ENCODE measurements around the gene SYNDIG1L. TPM values are rescaled to one million over a fixed set of nuclear protein-coding genes. Genes with fewer than 3 reads are reported as not detected.

SYNDIG1L gene
- total and polyA plus RNA-seq, 2 of the 13 experiments (the other 11 are each of a cell fraction or from before 2014, with no cell fraction given) = 0.04 TPM; not detected in 1

DNA sequence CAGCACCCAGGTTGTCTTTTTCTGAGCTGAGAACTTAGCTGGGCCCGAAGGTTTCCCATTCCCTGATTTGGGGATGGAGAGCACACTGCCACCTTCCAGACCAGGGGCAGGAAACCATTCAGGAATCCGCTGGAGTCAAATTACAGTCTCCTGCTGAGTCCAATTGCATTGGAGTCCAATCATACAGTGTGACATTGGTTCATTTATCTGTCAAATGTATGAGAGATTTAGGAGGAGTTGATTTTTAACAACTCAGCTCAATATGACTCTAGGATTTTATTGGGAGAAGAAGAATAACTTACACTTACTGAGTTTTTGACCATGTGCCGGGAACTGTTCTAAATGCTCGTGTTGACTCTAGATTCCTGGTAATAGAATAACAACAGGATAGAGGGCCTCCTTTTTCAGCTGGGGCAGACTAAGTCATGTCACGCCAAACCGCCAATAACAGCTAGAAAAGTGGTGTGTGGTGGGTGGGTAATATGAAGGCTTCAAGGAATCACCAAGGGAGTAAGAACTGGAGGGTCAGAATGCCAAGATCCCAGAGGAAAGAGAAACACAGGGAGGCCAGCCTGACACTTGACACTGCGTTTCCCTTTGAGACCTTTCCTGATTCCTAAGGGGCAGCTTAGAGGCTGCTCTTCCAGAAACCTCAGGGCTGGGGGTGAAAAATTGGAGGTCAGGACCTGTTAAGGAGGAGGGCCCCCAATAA, 11.5 kb downstream of the SYNDIG1L start:
- no peaks in the 10 kb centered on the region for H3K9me3 ChIP-seq (ENCODE audit: low read length)
- no peak for TF ChIP-seq ZNF883 (CRISPR knock-in tag; IDR thresholded peaks at IDR 0.05; ENCODE audit: not compliant biosample characterization)
- no peak for TF ChIP-seq ZNF510 (CRISPR knock-in tag; IDR thresholded peaks at IDR 0.05; ENCODE audit: low read depth)
- TF ChIP-seq KAT2B (IDR thresholded peaks at IDR 0.05; ENCODE audit: borderline replicate concordance, low read depth, low read length) = no peak
- TF ChIP-seq, protein P1, sequence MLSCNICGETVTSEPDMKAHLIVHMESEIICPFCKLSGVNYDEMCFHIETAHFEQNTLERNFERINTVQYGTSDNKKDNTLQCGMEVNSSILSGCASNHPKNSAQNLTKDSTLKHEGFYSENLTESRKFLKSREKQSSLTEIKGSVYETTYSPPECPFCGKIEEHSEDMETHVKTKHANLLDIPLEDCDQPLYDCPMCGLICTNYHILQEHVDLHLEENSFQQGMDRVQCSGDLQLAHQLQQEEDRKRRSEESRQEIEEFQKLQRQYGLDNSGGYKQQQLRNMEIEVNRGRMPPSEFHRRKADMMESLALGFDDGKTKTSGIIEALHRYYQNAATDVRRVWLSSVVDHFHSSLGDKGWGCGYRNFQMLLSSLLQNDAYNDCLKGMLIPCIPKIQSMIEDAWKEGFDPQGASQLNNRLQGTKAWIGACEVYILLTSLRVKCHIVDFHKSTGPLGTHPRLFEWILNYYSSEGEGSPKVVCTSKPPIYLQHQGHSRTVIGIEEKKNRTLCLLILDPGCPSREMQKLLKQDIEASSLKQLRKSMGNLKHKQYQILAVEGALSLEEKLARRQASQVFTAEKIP (CRISPR knock-in tag; IDR thresholded peaks at IDR 0.05; ENCODE audit: borderline replicate concordance) = no peak
- TF ChIP-seq ZBTB38 (CRISPR knock-in tag; IDR thresholded peaks at IDR 0.05) = no peak
- TF ChIP-seq POLR2AphosphoS5 (IDR thresholded peaks at IDR 0.05; ENCODE audit: low read depth, low read length) = no peak
- TF ChIP-seq ATRX (CRISPR knock-in tag; IDR thresholded peaks at IDR 0.05; ENCODE audit: borderline replicate concordance) = no peak
- TF ChIP-seq KMT2A (CRISPR knock-in tag; IDR thresholded peaks at IDR 0.05) = no peak
- TF ChIP-seq FOXJ3 (CRISPR knock-in tag; IDR thresholded peaks at IDR 0.05; ENCODE audit: borderline replicate concordance) = no peak
- no peak for TF ChIP-seq ZNF75D (CRISPR knock-in tag; IDR thresholded peaks at IDR 0.05; ENCODE audit: borderline replicate concordance)
- TF ChIP-seq ZNF598 (CRISPR knock-in tag; IDR thresholded peaks at IDR 0.05; ENCODE audit: borderline replicate concordance) = no peak
- TF ChIP-seq ZNF550 (CRISPR knock-in tag; IDR thresholded peaks at IDR 0.05; ENCODE audit: borderline replicate concordance) = no peak
- no peak for TF ChIP-seq SMARCE1 (IDR thresholded peaks at IDR 0.05; ENCODE audit: borderline replicate concordance)
- no peak for TF ChIP-seq ZNF282 (IDR thresholded peaks at IDR 0.05; ENCODE audit: partially characterized antibody)
- no peak for TF ChIP-seq ZNF614 (CRISPR knock-in tag; IDR thresholded peaks at IDR 0.05; ENCODE audit: borderline replicate concordance)
- TF ChIP-seq, protein P2, sequence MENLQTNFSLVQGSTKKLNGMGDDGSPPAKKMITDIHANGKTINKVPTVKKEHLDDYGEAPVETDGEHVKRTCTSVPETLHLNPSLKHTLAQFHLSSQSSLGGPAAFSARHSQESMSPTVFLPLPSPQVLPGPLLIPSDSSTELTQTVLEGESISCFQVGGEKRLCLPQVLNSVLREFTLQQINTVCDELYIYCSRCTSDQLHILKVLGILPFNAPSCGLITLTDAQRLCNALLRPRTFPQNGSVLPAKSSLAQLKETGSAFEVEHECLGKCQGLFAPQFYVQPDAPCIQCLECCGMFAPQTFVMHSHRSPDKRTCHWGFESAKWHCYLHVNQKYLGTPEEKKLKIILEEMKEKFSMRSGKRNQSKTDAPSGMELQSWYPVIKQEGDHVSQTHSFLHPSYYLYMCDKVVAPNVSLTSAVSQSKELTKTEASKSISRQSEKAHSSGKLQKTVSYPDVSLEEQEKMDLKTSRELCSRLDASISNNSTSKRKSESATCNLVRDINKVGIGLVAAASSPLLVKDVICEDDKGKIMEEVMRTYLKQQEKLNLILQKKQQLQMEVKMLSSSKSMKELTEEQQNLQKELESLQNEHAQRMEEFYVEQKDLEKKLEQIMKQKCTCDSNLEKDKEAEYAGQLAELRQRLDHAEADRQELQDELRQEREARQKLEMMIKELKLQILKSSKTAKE (CRISPR knock-in tag; IDR thresholded peaks at IDR 0.05; ENCODE audit: borderline replicate concordance) = no peak
- no peak for TF ChIP-seq SETDB1 (CRISPR knock-in tag; IDR thresholded peaks at IDR 0.05; ENCODE audit: borderline replicate concordance)
- no peak overlapping the region for H3K4me3 ChIP-seq (replicated peaks in 1 of 3; ENCODE audit: insufficient read depth in 1 of 3, low read depth in 2 of 3, low read length in 3 of 3)
- intact Hi-C loops (cut with micrococcal nuclease; ENCODE audit: unreplicated experiment) (no loop called here), in situ Hi-C loops (cut with HindIII; ENCODE audit: extremely low pct_ligation_motif_present, low pct_unique_long_range_greater_than_20kb) (no loop called here)
- POLR2A ChIA-PET = no interaction called here
- peaks cover 0 to 21% of the 10 kb centered on the region in 2 experiments; a peak in 2 of 5 replicates for H3K27me3 ChIP-seq (ENCODE audit: control insufficient read depth in 1 of 2, insufficient read depth in 2 of 2, low read length in 2 of 2)
- no peaks in the 10 kb centered on the region for H3K79me2 ChIP-seq (ENCODE audit: insufficient read depth, low read length)
- no peak overlapping the region for H3K4me2 ChIP-seq (ENCODE audit: low read depth, low read length)
- CTCF ChIA-PET (ENCODE audit: low intra/inter-chr PET ratio, low total read pairs) = interaction anchor here (0.6 kb wide), 1 partner anchor 349 kb away, joined by 3 read pairs; the partner anchor contains the start of gene YLPM1
- ATAC-seq = no peak
- no peak overlapping the region for H3K27ac ChIP-seq (ENCODE audit: extremely low read length, insufficient read depth, low read length)
- 27% methylated on average over 7 of the region's 7 CpGs for WGBS (ENCODE audit: low lambda C conversion rate)
- H3K36me3 ChIP-seq (replicated peaks in 1 of 2; ENCODE audit: control insufficient read depth in 1 of 2, insufficient read depth in 2 of 2, low read length in 2 of 2) = no peaks in the 10 kb centered on the region
- no peak for FAIRE-seq
- no peak overlapping the region for H3K9ac ChIP-seq (ENCODE audit: insufficient read depth, low read depth, low read length)
- no peaks in the 10 kb centered on the region for H4K20me1 ChIP-seq (ENCODE audit: insufficient read depth, low read length)
- BruUV-seq (replicated peaks) = no TSS peak
- H3K4me1 ChIP-seq (ENCODE audit: insufficient read depth, low read length) = no peaks in the 10 kb centered on the region
- no peak for DNase-seq (ENCODE audit: low spot score)
- H2AFZ ChIP-seq (ENCODE audit: low read length) = no peak overlapping the region
